ENCODE results near the gene POU3F4.

Gene POU3F4

DNA sequence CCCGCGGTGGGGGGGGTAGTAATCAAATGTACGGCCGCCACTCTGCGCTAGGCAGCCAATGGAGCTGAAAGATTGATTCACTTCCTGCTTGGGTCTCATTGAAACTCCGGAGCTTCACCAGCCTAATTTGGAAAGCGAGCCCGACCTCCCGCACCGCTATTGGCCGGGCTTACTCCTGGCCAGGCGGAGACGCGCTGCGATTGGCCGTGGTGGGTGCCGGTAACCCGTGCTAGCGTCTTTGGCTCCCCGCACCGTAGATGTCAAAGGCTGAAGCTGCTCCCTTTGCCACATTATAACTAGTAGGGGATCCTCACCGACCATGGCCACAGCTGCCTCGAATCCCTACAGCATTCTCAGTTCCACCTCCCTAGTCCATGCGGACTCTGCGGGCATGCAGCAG is at the start of gene POU3F4:
POU3F4 (plus strand) TSS at position 285 of the 400 bp plus-strand sequence; CDS start at position 320, 35 bp downstream.
- DNase-seq, result peak in 54 of 56 donors; percentile 2 to 90 (median 65)

DNA sequence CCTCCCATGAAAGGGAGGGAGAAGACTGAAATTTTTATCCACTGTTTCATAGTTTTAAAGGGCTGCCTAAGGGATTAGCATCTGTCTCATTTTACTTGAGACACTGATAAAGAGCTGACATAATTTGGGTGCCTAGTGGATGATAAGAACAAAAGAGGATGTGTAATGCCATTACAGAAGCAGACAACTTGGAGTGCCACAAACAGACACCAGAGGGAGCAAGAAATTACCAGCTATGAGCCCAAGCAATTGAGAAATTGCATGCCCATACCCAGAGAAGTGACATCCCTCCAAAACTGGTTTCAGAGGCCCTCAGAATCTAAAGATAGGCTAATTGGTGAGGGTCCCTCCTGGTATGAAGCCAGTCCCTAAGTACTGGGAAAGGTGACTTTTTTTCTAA is 38.5 kb upstream of the POU3F4 start:
- peak in 8 of 56 donors; percentile 0 to 4 (median 0) for DNase-seq

GRCh38 chrX:83495898-83496297 is 12.2 kb upstream of the POU3F4 start:
- no peak for DNase-seq

GRCh38 chrX:83501003-83501402 is 7.1 kb upstream of the POU3F4 start:
- peak in 1 of 56 donors; percentile 3 for DNase-seq

DNA sequence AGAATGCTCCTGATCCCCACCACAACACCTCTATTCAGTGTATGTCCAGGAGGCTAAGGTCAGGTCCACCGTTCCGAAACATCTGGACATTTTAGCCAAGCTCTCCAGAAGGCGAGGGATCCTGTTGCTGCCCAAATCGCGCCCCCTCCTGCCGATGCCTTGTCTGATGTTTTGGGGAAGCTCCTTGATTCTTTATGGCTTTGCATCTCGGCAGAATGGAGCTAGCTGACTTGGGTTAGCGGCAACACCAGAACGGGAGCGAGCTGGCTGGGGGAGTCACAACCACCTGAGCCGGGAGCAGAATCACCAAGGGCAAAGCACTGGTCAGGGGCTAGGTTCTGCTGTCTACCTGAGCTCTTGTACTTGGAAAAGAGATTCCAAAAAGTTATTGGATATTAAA is 6.6 kb upstream of the POU3F4 start:
- peak in 7 of 56 donors; percentile 4 to 27 (median 10) for DNase-seq

GRCh38 chrX:83504721-83505479 is 3.2 kb upstream of the POU3F4 start:
- DNase-seq, result peak in 2 of 56 donors; percentile 3 to 4

- DNase-seq, result peak in 10 of 56 donors; percentile 5 to 42 (median 24)
Observed at GRCh38 chrX:83508526-83509253, 600 bp downstream of the POU3F4 start.

DNA sequence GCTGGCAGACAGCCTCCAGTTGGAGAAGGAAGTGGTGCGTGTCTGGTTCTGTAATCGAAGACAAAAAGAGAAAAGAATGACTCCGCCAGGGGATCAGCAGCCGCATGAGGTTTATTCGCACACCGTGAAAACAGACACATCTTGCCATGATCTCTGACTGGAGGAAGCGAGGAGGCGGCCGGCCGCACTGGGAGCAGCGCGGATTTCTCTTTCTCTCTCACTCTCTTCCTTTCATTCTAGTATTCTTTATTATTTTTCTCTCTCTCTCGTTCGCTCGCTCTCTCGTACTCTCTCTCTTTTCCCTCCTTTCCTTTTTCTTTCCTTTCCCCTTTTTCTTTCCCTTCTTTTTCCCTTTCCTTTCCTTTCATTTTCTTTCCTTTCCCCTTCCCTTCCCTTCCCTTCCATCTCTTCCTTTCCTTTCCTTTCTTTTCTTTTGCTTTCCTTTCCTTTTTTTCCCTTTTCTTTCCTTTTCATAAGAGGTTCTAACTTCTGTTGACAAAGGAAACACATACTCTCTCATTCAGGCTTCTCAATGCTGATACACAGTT is 1.2 kb downstream of the POU3F4 start:
- DNase-seq, result peak in 2 of 56 donors; percentile 19 to 24

DNA sequence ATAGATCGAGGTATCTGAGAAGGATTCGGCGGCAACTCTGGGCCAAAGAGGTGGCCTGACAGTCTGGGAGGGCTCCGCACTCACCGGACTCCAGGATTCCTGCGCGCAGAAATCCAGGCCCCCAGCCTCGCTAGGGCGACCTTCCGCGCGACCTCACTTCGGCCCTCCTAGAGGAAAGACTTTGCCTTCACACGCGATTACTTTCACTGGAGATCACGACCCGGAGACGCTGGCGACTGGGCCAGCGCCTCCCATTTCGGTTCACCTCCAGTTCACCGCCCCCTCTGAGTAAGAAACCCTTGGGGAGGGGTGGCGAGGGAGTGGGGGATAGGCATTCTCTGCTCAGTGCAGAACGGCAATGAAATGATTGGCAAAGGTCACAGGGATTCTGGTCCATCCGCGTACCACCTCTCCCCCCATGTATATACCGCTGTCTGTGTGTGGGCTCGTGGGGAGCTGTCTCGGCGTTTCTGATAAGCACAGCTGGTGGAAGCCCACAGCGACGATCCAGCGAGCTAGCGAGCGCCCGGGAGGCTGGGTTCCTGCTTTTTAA is 2.5 kb downstream of the POU3F4 start:
- DNase-seq, result peak in 3 of 56 donors; percentile 7 to 47 (median 17)

GRCh38 chrX:83511208-83511607 is 3.1 kb downstream of the POU3F4 start:
- peak in 6 of 56 donors; percentile 3 to 30 (median 20) for DNase-seq

- DNase-seq, result peak in 8 of 56 donors; percentile 0 to 39 (median 16)
Observed at GRCh38 chrX:83512111-83512510, 4.0 kb downstream of the POU3F4 start.

- DNase-seq, result no peak
Observed at GRCh38 chrX:83516597-83516996, 8.5 kb downstream of the POU3F4 start.

GRCh38 chrX:83521905-83522304 is 13.8 kb downstream of the POU3F4 start:
- no peak for DNase-seq

DNA sequence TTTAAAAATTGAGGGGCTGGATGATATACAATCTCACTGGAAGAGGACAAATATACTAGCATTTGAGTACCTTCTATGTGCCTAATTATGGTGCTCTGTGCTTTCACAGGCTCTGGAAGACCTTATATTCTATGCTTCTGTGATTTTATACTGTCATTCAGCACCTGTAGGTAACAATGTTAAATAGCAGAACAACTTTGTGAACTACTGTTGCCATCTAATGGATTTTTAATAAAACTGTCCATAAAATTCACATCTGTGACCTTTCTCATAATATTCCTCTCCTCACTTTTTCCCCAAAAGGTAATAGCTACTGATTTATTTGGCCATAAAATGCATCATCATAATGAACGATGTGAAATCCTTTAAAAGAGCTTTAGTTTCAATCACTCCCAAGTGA is 21.9 kb downstream of the POU3F4 start:
- no peak for DNase-seq

GRCh38 chrX:83535417-83536196 is 27.5 kb downstream of the POU3F4 start:
- no peak for DNase-seq
